ENCODE measurements around the gene HMBS.
A peak's percentile ranks its signal among the peaks of the same experiment; 100 is the strongest.
"Not testable (repeated sequence)": the region's sequence is repeated elsewhere in the genome, so short reads cannot be mapped to it uniquely, and the experiment has no call there.

HMBS gene

DNA sequence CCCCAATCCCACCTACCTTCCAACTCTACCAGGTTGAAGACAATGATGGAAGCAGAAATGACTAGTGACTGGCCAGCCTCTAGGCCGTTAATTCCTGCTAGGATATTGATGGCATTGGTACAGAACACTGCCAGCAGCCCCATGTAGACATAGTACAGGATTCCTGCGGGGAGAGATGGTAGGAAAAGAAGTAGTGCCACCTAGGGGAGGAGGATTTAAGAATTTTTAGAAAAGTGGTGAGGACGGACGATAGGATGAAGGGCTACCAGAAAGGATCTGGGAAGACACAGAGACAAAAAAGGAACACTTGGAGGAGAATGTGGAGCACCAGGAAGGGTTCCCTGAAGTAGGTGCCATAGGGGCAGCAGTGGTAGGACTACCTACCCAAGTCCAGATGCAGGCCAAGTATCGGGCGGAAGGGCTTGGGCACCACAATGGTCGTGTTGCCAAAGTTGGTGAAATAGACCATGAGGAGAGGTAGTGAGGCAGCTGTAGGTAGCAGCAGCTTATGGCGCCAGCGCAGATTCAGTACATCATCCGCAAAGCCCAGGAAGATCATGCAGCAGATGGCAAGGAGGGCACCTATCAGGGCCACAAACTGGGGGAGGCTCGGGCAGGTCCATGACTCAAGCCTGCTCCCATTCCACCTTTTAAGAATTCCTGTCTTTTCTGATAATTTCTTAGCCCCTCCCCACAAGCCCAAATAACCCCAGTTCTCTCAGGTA, 15.7 kb downstream of the HMBS start:
- peak overlapping the region; percentile 98 for H3K4me3 ChIP-seq (ENCODE audit: low read depth, low read length, poor library complexity, severe bottlenecking)
- H4K20me1 ChIP-seq (ENCODE audit: insufficient read depth, low read length): no peaks in the 10 kb centered on the region
- peak overlapping the region; percentile 36 for H3K27ac ChIP-seq (ENCODE audit: low read depth, low read length, poor library complexity, severe bottlenecking)
- TF ChIP-seq EZH2 (IDR thresholded peaks at IDR 0.05; ENCODE audit: borderline replicate concordance, low read length): no peak
- TF ChIP-seq, protein P1, sequence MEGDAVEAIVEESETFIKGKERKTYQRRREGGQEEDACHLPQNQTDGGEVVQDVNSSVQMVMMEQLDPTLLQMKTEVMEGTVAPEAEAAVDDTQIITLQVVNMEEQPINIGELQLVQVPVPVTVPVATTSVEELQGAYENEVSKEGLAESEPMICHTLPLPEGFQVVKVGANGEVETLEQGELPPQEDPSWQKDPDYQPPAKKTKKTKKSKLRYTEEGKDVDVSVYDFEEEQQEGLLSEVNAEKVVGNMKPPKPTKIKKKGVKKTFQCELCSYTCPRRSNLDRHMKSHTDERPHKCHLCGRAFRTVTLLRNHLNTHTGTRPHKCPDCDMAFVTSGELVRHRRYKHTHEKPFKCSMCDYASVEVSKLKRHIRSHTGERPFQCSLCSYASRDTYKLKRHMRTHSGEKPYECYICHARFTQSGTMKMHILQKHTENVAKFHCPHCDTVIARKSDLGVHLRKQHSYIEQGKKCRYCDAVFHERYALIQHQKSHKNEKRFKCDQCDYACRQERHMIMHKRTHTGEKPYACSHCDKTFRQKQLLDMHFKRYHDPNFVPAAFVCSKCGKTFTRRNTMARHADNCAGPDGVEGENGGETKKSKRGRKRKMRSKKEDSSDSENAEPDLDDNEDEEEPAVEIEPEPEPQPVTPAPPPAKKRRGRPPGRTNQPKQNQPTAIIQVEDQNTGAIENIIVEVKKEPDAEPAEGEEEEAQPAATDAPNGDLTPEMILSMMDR (IDR thresholded peaks at IDR 0.05; ENCODE audit: low read length): peak; percentile 52
- H3F3A ChIP-seq (ENCODE audit: insufficient read depth, low read length): no peaks in the 10 kb centered on the region; the same call in 1 of the 2 replicates
- H3K4me1 ChIP-seq (ENCODE audit: insufficient read depth, low read length, severe bottlenecking): peaks cover 47% of the 10 kb centered on the region
- H3K9me2 ChIP-seq (ENCODE audit: low read depth, low read length): no peaks in the 10 kb centered on the region
- H3K27me3 ChIP-seq (ENCODE audit: insufficient read depth, low read length): no peaks in the 10 kb centered on the region
- H3K36me3 ChIP-seq (ENCODE audit: insufficient read depth, low read length): peaks cover 32% of the 10 kb centered on the region
- H3K9ac ChIP-seq (ENCODE audit: low read length): peak overlapping the region; percentile 88
- H2AFZ ChIP-seq (ENCODE audit: low read length): no peak overlapping the region
- no peaks in the 10 kb centered on the region for H3K79me2 ChIP-seq (ENCODE audit: insufficient read depth, low read length)
- H3K9me3 ChIP-seq (ENCODE audit: low read length): no peaks in the 10 kb centered on the region
- H3K4me2 ChIP-seq (ENCODE audit: low read length): peak overlapping the region; percentile 97

DNA sequence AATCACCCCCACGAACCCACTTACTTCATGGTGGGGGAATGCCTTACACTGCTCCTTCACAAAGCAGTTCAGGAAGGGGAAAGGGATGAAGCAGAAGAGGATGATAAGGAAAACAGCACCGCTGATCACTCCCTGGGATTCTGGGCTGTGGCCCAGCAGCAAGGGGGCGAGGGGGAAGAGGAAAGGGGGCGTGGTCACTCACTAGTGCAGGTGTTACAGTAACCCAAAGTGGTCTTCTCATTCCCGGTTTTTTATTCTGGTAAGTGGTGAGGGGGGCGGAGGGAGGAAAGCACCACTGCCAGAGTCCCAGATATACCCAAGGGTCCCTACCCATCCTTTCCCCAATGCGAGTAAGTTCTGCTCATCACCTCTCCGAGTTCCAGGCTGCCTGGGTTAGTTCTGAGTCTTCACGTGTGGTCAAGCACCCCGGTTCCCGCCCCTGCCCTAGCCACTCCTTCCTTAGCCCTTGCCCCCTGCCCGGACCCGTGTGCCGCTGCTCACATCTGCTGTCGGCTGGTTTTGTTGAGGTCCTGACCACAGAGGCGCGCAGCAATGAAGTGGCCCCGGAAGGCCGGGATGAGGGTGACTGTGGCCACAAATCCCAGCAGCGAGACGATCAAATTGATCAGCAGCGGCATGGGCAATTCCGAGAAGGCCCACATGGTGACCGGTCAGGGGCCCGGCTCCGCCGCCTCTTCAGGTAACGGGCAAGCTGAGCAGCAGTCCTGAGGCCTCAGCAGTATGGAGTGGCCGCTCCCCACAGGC, 16.5 kb downstream of the HMBS start:
- Histone ChIP-seq H4K20me1 (ENCODE audit: insufficient read depth, low read length) (no peaks in the 10 kb centered on the region), H3F3A (ENCODE audit: insufficient read depth, low read length) (no peaks in the 10 kb centered on the region; the same call in 1 of the 2 replicates), H3K27me3 (ENCODE audit: insufficient read depth, low read length) (no peaks in the 10 kb centered on the region), H3K79me2 (ENCODE audit: insufficient read depth, low read length) (no peaks in the 10 kb centered on the region), H3K9me2 (ENCODE audit: low read depth, low read length) (no peaks in the 10 kb centered on the region), H3K9me3 (ENCODE audit: low read length) (no peaks in the 10 kb centered on the region), H3K9ac (ENCODE audit: low read length) (peak overlapping the region; percentile 88), H3K4me2 (ENCODE audit: low read length) (peak overlapping the region; percentile 97), H3K36me3 (ENCODE audit: insufficient read depth, low read length) (peaks cover 27% of the 10 kb centered on the region), H3K4me3 (ENCODE audit: low read depth, low read length, poor library complexity, severe bottlenecking) (peak overlapping the region; percentile 98), H3K27ac (ENCODE audit: low read depth, low read length, poor library complexity, severe bottlenecking) (peak overlapping the region; percentile 36), H2AFZ (ENCODE audit: low read length) (no peak overlapping the region), H3K4me1 (ENCODE audit: insufficient read depth, low read length, severe bottlenecking) (peaks cover 42% of the 10 kb centered on the region)
- TF ChIP-seq EZH2 (IDR thresholded peaks at IDR 0.05; ENCODE audit: borderline replicate concordance, low read length): no peak
- TF ChIP-seq, protein P1 (IDR thresholded peaks at IDR 0.05; ENCODE audit: low read length): no peak

DNA sequence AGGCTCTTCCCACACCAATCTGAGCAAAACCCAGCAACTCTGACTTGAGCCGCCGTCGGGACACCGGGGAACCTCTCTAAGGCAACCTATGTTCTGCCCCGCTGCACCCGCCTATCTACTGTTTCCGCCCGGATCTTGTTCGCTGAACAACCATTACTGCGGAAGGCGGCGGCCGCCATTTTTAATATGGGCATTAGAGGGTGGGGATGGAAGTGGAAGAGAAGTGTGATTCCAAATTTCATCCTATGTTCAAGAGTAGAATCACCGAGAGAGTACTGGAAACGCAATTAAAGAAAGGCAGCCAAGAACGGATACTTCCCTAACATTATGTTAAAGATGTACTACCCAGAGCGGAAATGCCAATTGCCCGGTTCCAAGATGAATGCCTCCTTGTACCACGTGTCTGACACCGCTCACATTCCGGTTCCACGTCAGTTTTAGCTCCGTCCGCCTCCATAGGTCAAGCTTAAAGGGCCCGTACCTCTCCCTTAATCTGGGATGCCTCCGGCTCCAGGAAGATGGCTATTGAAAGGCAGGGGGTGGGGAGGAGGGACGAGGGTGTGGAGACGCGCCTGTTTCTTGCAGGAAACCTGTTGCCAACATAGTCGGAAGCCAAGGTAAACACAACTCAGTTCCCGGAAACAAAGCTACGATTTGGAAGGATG, 17.2 kb downstream of the HMBS start, which contains the start of gene DPAGT1:
Gene DPAGT1, minus strand, starts transcription at position 95 of the 665 bp plus-strand sequence. CDS start 198 bp downstream, outside the sequence.
- no peaks in the 10 kb centered on the region for H3K27me3 ChIP-seq (ENCODE audit: insufficient read depth, low read length)
- peaks cover 20% of the 10 kb centered on the region; the same call in 1 of the 2 replicates for H3K36me3 ChIP-seq (ENCODE audit: insufficient read depth, low read length)
- peak within 1 kb of the TSS; percentile 88 for H3K9ac ChIP-seq (ENCODE audit: low read length)
- H3K4me1 ChIP-seq (ENCODE audit: insufficient read depth, low read length, severe bottlenecking): peaks cover 49% of the 10 kb centered on the region
- no peaks in the 10 kb centered on the region for H3K9me3 ChIP-seq (ENCODE audit: low read length)
- H4K20me1 ChIP-seq (ENCODE audit: insufficient read depth, low read length): no peaks in the 10 kb centered on the region
- H3K79me2 ChIP-seq (ENCODE audit: insufficient read depth, low read length): no peaks in the 10 kb centered on the region
- H3K27ac ChIP-seq (ENCODE audit: low read depth, low read length, poor library complexity, severe bottlenecking): peak within 1 kb of the TSS; percentile 69
- H3F3A ChIP-seq (ENCODE audit: insufficient read depth, low read length): no peaks in the 10 kb centered on the region; the same call in 1 of the 2 replicates
- H3K4me2 ChIP-seq (ENCODE audit: low read length): peak within 1 kb of the TSS; percentile 97
- H3K9me2 ChIP-seq (ENCODE audit: low read depth, low read length): no peaks in the 10 kb centered on the region
- H3K4me3 ChIP-seq (ENCODE audit: low read depth, low read length, poor library complexity, severe bottlenecking): peak within 1 kb of the TSS; percentile 98
- H2AFZ ChIP-seq (ENCODE audit: low read length): 0 out of 2 replicates have a peak within 1 kb of the TSS, but pooled peaks have one; percentile 30
- TF ChIP-seq EZH2 (IDR thresholded peaks at IDR 0.05; ENCODE audit: borderline replicate concordance, low read length): no peak
- TF ChIP-seq, protein P1 (IDR thresholded peaks at IDR 0.05; ENCODE audit: low read length): no peak

DNA sequence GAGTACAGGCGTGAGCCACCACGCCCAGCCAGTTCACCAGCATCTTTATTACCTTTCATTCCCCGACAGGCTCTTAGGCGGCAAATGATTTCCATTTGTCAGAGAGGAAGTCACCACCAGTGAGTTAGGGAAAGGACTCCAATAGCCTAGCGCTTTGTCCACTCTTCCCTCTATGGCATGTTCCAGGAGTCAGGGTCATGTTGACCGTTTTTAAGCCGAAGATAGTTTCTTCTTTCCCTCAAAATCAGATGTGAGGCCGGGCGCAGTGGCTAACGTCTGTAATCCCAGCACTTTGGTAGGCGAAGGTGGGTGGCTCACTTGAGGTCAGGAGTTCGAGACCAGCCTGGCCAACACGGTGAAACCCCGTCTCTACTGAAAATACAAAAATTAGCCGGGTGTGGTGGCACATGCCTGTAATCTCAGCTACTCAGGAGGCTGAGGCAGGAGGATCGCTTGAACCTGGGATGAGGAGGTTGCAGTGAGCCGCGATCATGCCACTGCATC, 18.5 kb downstream of the HMBS start:
- H3F3A ChIP-seq (ENCODE audit: insufficient read depth, low read length); H3K79me2 ChIP-seq (ENCODE audit: insufficient read depth, low read length); H4K20me1 ChIP-seq (ENCODE audit: insufficient read depth, low read length); H3K9me3 ChIP-seq (ENCODE audit: low read length); H3K9me2 ChIP-seq (ENCODE audit: low read depth, low read length); H3K27ac ChIP-seq (ENCODE audit: low read depth, low read length, poor library complexity, severe bottlenecking); H3K27me3 ChIP-seq (ENCODE audit: insufficient read depth, low read length); H2AFZ ChIP-seq (ENCODE audit: low read length); H3K36me3 ChIP-seq (ENCODE audit: insufficient read depth, low read length): not testable (repeated sequence)
- Histone ChIP-seq H3K4me3 (ENCODE audit: low read depth, low read length, poor library complexity, severe bottlenecking) (peak overlapping the region; percentile 98), H3K4me2 (ENCODE audit: low read length) (peak overlapping the region; percentile 97), H3K9ac (ENCODE audit: low read length) (peak overlapping the region; percentile 88; the same call in 1 of the 2 replicates), H3K4me1 (ENCODE audit: insufficient read depth, low read length, severe bottlenecking) (peaks cover 40% of the 10 kb centered on the region)
